ENCODE measurements around the gene ASPSCR1. TPM values are rescaled to one million over a fixed set of nuclear protein-coding genes. Genes with fewer than 3 reads are reported as not detected.
A peak's percentile ranks its signal among the peaks of the same experiment; 100 is the strongest.

ASPSCR1 gene
- total and polyA plus RNA-seq, 2 of the 13 experiments (the other 11 are each of a cell fraction or from before 2014, with no cell fraction given): 274 to 314 TPM

DNA sequence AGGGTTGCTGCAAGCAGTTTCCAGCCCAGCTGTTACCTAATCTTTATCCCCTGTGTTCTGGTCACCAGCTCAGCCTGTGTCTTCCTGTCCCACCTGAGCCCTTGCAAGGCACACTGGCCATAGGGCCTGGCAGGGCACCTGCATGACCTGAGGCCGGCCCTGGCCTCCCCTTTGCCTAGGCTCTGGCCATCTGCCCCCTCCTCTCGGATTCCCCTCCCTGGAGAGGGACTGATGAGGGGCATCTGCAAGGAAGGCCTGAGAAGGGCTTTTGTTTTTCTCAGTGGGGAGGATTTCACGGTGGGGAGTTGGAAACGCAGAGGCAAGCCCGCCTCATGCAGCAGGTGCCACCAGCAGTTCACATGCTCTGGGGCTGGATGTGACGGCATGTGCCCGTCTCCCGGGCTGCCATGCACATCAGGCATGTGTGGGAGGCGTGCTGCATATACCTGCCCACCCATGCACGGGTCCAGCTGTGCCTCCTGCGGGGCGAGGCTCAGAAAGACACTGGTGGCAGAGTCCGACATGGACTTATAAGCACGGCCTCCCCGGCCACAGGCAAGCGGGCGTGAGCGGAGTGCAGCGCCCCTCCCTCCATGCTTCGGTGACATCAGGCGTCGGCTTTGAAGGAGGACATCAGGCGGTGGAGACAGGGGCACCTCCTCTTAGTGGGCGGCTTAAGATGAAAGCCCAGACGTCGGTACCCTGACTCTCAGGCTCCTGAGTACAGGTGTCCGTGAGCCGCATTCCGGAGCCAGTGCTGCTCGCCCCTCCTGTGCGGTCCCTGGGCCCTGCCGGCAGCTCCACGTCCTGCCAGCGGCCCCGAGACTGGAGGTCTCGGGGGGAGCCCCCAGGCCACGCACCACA lies 16.5 kb downstream of the ASPSCR1 start (continued):
- TF ChIP-seq, protein P1, sequence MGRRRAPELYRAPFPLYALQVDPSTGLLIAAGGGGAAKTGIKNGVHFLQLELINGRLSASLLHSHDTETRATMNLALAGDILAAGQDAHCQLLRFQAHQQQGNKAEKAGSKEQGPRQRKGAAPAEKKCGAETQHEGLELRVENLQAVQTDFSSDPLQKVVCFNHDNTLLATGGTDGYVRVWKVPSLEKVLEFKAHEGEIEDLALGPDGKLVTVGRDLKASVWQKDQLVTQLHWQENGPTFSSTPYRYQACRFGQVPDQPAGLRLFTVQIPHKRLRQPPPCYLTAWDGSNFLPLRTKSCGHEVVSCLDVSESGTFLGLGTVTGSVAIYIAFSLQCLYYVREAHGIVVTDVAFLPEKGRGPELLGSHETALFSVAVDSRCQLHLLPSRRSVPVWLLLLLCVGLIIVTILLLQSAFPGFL (CRISPR knock-in tag; IDR thresholded peaks at IDR 0.05): no peak
- TF ChIP-seq KDM5A (IDR thresholded peaks at IDR 0.05; ENCODE audit: borderline replicate concordance, low read length) (no peak), ZFP90 (CRISPR knock-in tag; IDR thresholded peaks at IDR 0.05; ENCODE audit: borderline replicate concordance) (peak; percentile 37), SPEN (CRISPR knock-in tag; IDR thresholded peaks at IDR 0.05; ENCODE audit: low read depth) (peak; percentile 77), ELF3 (CRISPR knock-in tag; IDR thresholded peaks at IDR 0.05) (no peak), TOPORS (CRISPR knock-in tag; IDR thresholded peaks at IDR 0.05) (peak; percentile 93; the same call in 1 of the 2 replicates), PHF21A (CRISPR knock-in tag; IDR thresholded peaks at IDR 0.05) (no peak; the same call in 1 of the 2 replicates), ZZZ3 (CRISPR knock-in tag; IDR thresholded peaks at IDR 0.05; ENCODE audit: borderline replicate concordance) (no peak), SP140L (CRISPR knock-in tag; IDR thresholded peaks at IDR 0.05; ENCODE audit: borderline replicate concordance) (no peak), ZNF839 (CRISPR knock-in tag; IDR thresholded peaks at IDR 0.05; ENCODE audit: borderline replicate concordance) (no peak; the same call in 1 of the 2 replicates), ZSCAN12 (CRISPR knock-in tag; IDR thresholded peaks at IDR 0.05) (no peak), ZNF10 (CRISPR knock-in tag; IDR thresholded peaks at IDR 0.05; ENCODE audit: borderline replicate concordance, low read depth) (no peak), RFXANK (CRISPR knock-in tag; IDR thresholded peaks at IDR 0.05) (0 out of 2 replicates have a peak, but pooled peaks have one; percentile 14), HMG20A (CRISPR knock-in tag; IDR thresholded peaks at IDR 0.05; ENCODE audit: borderline replicate concordance) (no peak; the same call in 1 of the 2 replicates)
- TF ChIP-seq, protein P2, sequence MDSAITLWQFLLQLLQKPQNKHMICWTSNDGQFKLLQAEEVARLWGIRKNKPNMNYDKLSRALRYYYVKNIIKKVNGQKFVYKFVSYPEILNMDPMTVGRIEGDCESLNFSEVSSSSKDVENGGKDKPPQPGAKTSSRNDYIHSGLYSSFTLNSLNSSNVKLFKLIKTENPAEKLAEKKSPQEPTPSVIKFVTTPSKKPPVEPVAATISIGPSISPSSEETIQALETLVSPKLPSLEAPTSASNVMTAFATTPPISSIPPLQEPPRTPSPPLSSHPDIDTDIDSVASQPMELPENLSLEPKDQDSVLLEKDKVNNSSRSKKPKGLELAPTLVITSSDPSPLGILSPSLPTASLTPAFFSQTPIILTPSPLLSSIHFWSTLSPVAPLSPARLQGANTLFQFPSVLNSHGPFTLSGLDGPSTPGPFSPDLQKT (CRISPR knock-in tag; IDR thresholded peaks at IDR 0.05; ENCODE audit: borderline replicate concordance): no peak
- TF ChIP-seq, protein P3, sequence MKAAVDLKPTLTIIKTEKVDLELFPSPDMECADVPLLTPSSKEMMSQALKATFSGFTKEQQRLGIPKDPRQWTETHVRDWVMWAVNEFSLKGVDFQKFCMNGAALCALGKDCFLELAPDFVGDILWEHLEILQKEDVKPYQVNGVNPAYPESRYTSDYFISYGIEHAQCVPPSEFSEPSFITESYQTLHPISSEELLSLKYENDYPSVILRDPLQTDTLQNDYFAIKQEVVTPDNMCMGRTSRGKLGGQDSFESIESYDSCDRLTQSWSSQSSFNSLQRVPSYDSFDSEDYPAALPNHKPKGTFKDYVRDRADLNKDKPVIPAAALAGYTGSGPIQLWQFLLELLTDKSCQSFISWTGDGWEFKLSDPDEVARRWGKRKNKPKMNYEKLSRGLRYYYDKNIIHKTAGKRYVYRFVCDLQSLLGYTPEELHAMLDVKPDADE (CRISPR knock-in tag; IDR thresholded peaks at IDR 0.05): 0 out of 2 replicates have a peak, but pooled peaks have one; percentile 54
- TF ChIP-seq, protein P4, sequence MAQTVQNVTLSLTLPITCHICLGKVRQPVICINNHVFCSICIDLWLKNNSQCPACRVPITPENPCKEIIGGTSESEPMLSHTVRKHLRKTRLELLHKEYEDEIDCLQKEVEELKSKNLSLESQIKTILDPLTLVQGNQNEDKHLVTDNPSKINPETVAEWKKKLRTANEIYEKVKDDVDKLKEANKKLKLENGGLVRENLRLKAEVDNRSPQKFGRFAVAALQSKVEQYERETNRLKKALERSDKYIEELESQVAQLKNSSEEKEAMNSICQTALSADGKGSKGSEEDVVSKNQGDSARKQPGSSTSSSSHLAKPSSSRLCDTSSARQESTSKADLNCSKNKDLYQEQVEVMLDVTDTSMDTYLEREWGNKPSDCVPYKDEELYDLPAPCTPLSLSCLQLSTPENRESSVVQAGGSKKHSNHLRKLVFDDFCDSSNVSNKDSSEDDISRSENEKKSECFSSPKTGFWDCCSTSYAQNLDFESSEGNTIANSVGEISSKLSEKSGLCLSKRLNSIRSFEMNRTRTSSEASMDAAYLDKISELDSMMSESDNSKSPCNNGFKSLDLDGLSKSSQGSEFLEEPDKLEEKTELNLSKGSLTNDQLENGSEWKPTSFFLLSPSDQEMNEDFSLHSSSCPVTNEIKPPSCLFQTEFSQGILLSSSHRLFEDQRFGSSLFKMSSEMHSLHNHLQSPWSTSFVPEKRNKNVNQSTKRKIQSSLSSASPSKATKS (CRISPR knock-in tag; IDR thresholded peaks at IDR 0.05): no peak
- TF ChIP-seq, protein P5, sequence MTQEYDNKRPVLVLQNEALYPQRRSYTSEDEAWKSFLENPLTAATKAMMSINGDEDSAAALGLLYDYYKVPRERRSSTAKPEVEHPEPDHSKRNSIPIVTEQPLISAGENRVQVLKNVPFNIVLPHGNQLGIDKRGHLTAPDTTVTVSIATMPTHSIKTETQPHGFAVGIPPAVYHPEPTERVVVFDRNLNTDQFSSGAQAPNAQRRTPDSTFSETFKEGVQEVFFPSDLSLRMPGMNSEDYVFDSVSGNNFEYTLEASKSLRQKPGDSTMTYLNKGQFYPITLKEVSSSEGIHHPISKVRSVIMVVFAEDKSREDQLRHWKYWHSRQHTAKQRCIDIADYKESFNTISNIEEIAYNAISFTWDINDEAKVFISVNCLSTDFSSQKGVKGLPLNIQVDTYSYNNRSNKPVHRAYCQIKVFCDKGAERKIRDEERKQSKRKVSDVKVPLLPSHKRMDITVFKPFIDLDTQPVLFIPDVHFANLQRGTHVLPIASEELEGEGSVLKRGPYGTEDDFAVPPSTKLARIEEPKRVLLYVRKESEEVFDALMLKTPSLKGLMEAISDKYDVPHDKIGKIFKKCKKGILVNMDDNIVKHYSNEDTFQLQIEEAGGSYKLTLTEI (CRISPR knock-in tag; conservative IDR thresholded peaks at IDR 0.05): no peak
- TF ChIP-seq, protein P6, sequence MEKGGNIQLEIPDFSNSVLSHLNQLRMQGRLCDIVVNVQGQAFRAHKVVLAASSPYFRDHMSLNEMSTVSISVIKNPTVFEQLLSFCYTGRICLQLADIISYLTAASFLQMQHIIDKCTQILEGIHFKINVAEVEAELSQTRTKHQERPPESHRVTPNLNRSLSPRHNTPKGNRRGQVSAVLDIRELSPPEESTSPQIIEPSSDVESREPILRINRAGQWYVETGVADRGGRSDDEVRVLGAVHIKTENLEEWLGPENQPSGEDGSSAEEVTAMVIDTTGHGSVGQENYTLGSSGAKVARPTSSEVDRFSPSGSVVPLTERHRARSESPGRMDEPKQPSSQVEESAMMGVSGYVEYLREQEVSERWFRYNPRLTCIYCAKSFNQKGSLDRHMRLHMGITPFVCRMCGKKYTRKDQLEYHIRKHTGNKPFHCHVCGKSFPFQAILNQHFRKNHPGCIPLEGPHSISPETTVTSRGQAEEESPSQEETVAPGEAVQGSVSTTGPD (CRISPR knock-in tag; IDR thresholded peaks at IDR 0.05): no peak; the same call in 1 of the 2 replicates
